HG02763 (cell line): ENCODE data around the gene SETD3.

Experiments
- ATAC-seq: cut with Tn5 transposase; IDR thresholded peaks from one replicate; pipeline ENCODE4 v1.9.1; 2021; ENCODE audit warnings: mild to moderate bottlenecking, moderate library complexity; ENCODE audit not compliant: unreplicated experiment

Gene SETD3

GRCh38 chr14:99516871-99517642, 36.4 kb upstream of the SETD3 start:
- ATAC-seq: no peak

GRCh38 chr14:99516156-99516870, 35.7 kb upstream of the SETD3 start:
- no peak for ATAC-seq

- ATAC-seq: no peak
Measured at GRCh38 chr14:99515301-99516155, 34.9 kb upstream of the SETD3 start.

GRCh38 chr14:99514552-99515300, 34.1 kb upstream of the SETD3 start:
- ATAC-seq: no peak

GRCh38 chr14:99513946-99514551, 33.4 kb upstream of the SETD3 start:
- ATAC-seq: no peak

GRCh38 chr14:99513183-99513694, 32.6 kb upstream of the SETD3 start:
- no peak for ATAC-seq

GRCh38 chr14:99512571-99513182, 32.0 kb upstream of the SETD3 start:
- no peak for ATAC-seq

- ATAC-seq: no peak
Measured at GRCh38 chr14:99512110-99512449, 31.4 kb upstream of the SETD3 start.

- ATAC-seq: no peak
Measured at GRCh38 chr14:99511421-99512109, 30.9 kb upstream of the SETD3 start.

GRCh38 chr14:99510556-99511139, 30.0 kb upstream of the SETD3 start:
- ATAC-seq: no peak

- ATAC-seq: no peak
Measured at GRCh38 chr14:99509871-99510555, 29.4 kb upstream of the SETD3 start.

- ATAC-seq: no peak
Measured at GRCh38 chr14:99508896-99509629, 28.4 kb upstream of the SETD3 start.

GRCh38 chr14:99507860-99508640, 27.4 kb upstream of the SETD3 start:
- ATAC-seq: no peak

GRCh38 chr14:99506276-99506675, 25.6 kb upstream of the SETD3 start:
- ATAC-seq: no peak

GRCh38 chr14:99505089-99505488, 24.4 kb upstream of the SETD3 start:
- ATAC-seq: no peak

GRCh38 chr14:99503848-99504453, 23.3 kb upstream of the SETD3 start:
- no peak for ATAC-seq
